Astrocyte of the cerebellum (primary cell): ENCODE data around the gene SLC36A1.

ENCODE experiments used
- DNase-seq: peaks from one replicate; pipeline ENCODE4 v3.0.0-alpha.2; 2011; ENCODE audit warnings: low read depth
- H3K4me3 ChIP-seq: 2 replicates; pipeline ENCODE4 v1.5.1; 2011; ENCODE audit warnings: mild to moderate bottlenecking, low read depth, low read length, moderate library complexity
- CTCF ChIP-seq: IDR thresholded peaks from 2 replicates; pipeline ENCODE4 v1.5.1; 2012; ENCODE audit warnings: low read length, low read depth, moderate library complexity, mild to moderate bottlenecking; ENCODE audit errors: missing control alignments
- in situ Hi-C: cut with HindIII; loops from 2 replicates; pipeline ENCODE4 v1.10.0; 2017; ENCODE audit warnings: low sequenced_read_pairs

The SLC36A1 gene

GRCh38 chr5:151431666-151432065, 15.7 kb upstream of the SLC36A1 start:
- TF ChIP-seq CTCF = no peak
- in situ Hi-C loops = loop anchor here (5.0 kb wide), 1 partner anchor 84 kb away; the partner anchor contains the start of gene SLC36A2
- no peak overlapping the region for H3K4me3 ChIP-seq
- no peak for DNase-seq

GRCh38 chr5:151432210-151432609, 15.2 kb upstream of the SLC36A1 start:
- no peak overlapping the region for H3K4me3 ChIP-seq
- in situ Hi-C loops = loop anchor here (5.0 kb wide), 1 partner anchor 85 kb away; the partner anchor contains the start of gene SLC36A2
- DNase-seq = no peak
- no peak for TF ChIP-seq CTCF

GRCh38 chr5:151434570-151435237, 12.7 kb upstream of the SLC36A1 start:
- TF ChIP-seq CTCF = no peak
- DNase-seq = no peak
- in situ Hi-C loops = loop anchor here (5.0 kb wide), 1 partner anchor 87 kb away; the partner anchor contains the start of gene SLC36A2
- H3K4me3 ChIP-seq = no peak overlapping the region

GRCh38 chr5:151448038-151448985, 909 bp downstream of the SLC36A1 start:
- in situ Hi-C loops = no loop called here

GRCh38 chr5:151449297-151449696, 1.9 kb downstream of the SLC36A1 start:
- TF ChIP-seq CTCF = no peak
- in situ Hi-C loops = no loop called here
- no peak for DNase-seq
- no peak overlapping the region for H3K4me3 ChIP-seq

More at GRCh38 chr5:151448038-151448985, 909 bp downstream of the SLC36A1 start:
- no peak for DNase-seq
- H3K4me3 ChIP-seq = peak overlapping the region; percentile 88
- peak; percentile 33 for TF ChIP-seq CTCF

GRCh38 chr5:151449839-151450238, 2.4 kb downstream of the SLC36A1 start:
- no peak for DNase-seq
- no peak overlapping the region for H3K4me3 ChIP-seq
- no peak for TF ChIP-seq CTCF
- in situ Hi-C loops = no loop called here
